Measurements from ENCODE around the gene DOCK1.
A peak's percentile ranks its signal among the peaks of the same experiment; 100 is the strongest.

DOCK1 gene

GRCh38 chr10:127428385-127428980, 523.3 kb downstream of the DOCK1 start:
- no peak overlapping the region for H2BK120ac ChIP-seq (ENCODE audit: low read depth, low read length)
- H3K9ac ChIP-seq (ENCODE audit: low read length): no peak overlapping the region
- no peak overlapping the region for H3K4me2 ChIP-seq (ENCODE audit: low read length, poor library complexity, severe bottlenecking)
- H3K4me3 ChIP-seq (ENCODE audit: insufficient read depth in 1 of 2, low read depth in 1 of 2, low read length in 2 of 2): no peak overlapping the region
- no peak overlapping the region for H3K27ac ChIP-seq (ENCODE audit: low read length, poor library complexity, severe bottlenecking)
- no peak overlapping the region for H2AFZ ChIP-seq (ENCODE audit: low read depth, low read length)
- no peak for DNase-seq
- no peaks in the 10 kb centered on the region for H3K27me3 ChIP-seq (ENCODE audit: control insufficient read depth in 1 of 2, insufficient read depth in 1 of 2, low read length in 2 of 2)
- no peak overlapping the region for H2AK5ac ChIP-seq (ENCODE audit: low read length, severe bottlenecking)
- H3K9me3 ChIP-seq (ENCODE audit: control insufficient read depth, low read length): no peaks in the 10 kb centered on the region
- H3K14ac ChIP-seq (ENCODE audit: low read length in 2 of 2): peak overlapping the region in 1 of 2 experiments; percentile 19
- H3K4me1 ChIP-seq (ENCODE audit: control insufficient read depth, insufficient read depth, low read depth, low read length): peaks cover 7% of the 10 kb centered on the region
- H3K36me3 ChIP-seq (ENCODE audit: control insufficient read depth in 1 of 2, insufficient read depth in 2 of 2, low read depth in 1 of 2, low read length in 2 of 2): peaks cover 62 to 67% of the 10 kb centered on the region in 2 experiments
- WGBS: 96% methylated on average over 18 of the region's 18 CpGs
- H3K4ac ChIP-seq (ENCODE audit: low read depth in 1 of 2, low read length in 2 of 2): no peak overlapping the region
- H4K8ac ChIP-seq (ENCODE audit: low read length): peak overlapping the region; percentile 57
- no peak overlapping the region for H2BK12ac ChIP-seq (ENCODE audit: low read length in 2 of 2)
- no peak overlapping the region for H3K23ac ChIP-seq (ENCODE audit: low read length in 2 of 2)
- H4K91ac ChIP-seq (ENCODE audit: low read length): peak overlapping the region; percentile 11
- no peaks in the 10 kb centered on the region for H3K79me1 ChIP-seq (replicated peaks; ENCODE audit: low read length, poor library complexity, severe bottlenecking)
- H2BK5ac ChIP-seq (ENCODE audit: low read depth, low read length, poor library complexity, severe bottlenecking): no peak overlapping the region
- H2BK15ac ChIP-seq (ENCODE audit: low read depth, poor library complexity, severe bottlenecking): no peak overlapping the region
- no peak overlapping the region for H3K18ac ChIP-seq (ENCODE audit: low read depth in 1 of 2, low read length in 2 of 2)

- H3K27ac ChIP-seq (ENCODE audit: low read length, poor library complexity, severe bottlenecking): no peak overlapping the region
- no peak overlapping the region for H3K9ac ChIP-seq (ENCODE audit: low read length)
- H3K4me2 ChIP-seq (ENCODE audit: low read length, poor library complexity, severe bottlenecking): no peak overlapping the region
- no peaks in the 10 kb centered on the region for H3K9me3 ChIP-seq (ENCODE audit: control insufficient read depth, low read length)
- no peak overlapping the region for H2AFZ ChIP-seq (ENCODE audit: low read depth, low read length)
- H3K36me3 ChIP-seq (ENCODE audit: control insufficient read depth in 1 of 2, insufficient read depth in 2 of 2, low read depth in 1 of 2, low read length in 2 of 2): peaks cover 64 to 77% of the 10 kb centered on the region in 2 experiments
- no peak overlapping the region for H2AK5ac ChIP-seq (ENCODE audit: low read length, severe bottlenecking)
- no peaks in the 10 kb centered on the region for H3K79me1 ChIP-seq (replicated peaks; ENCODE audit: low read length, poor library complexity, severe bottlenecking)
- no peak overlapping the region for H2BK12ac ChIP-seq (ENCODE audit: low read length in 2 of 2)
- H3K27me3 ChIP-seq (ENCODE audit: control insufficient read depth in 1 of 2, insufficient read depth in 1 of 2, low read length in 2 of 2): no peaks in the 10 kb centered on the region
- H3K4me1 ChIP-seq (ENCODE audit: control insufficient read depth, insufficient read depth, low read depth, low read length): no peaks in the 10 kb centered on the region
- no peak overlapping the region for H3K23ac ChIP-seq (ENCODE audit: low read length in 2 of 2)
- H3K4ac ChIP-seq (ENCODE audit: low read depth in 1 of 2, low read length in 2 of 2): no peak overlapping the region
- 97% methylated on average over 19 of the region's 19 CpGs for WGBS
- H2BK15ac ChIP-seq (ENCODE audit: low read depth, poor library complexity, severe bottlenecking): no peak overlapping the region
- no peak overlapping the region for H3K4me3 ChIP-seq (ENCODE audit: insufficient read depth in 1 of 2, low read depth in 1 of 2, low read length in 2 of 2)
- no peak overlapping the region for H2BK120ac ChIP-seq (ENCODE audit: low read depth, low read length)
- DNase-seq: no peak
- H4K8ac ChIP-seq (ENCODE audit: low read length): no peak overlapping the region
- no peak overlapping the region for H3K18ac ChIP-seq (ENCODE audit: low read depth in 1 of 2, low read length in 2 of 2)
- no peak overlapping the region for H3K14ac ChIP-seq (ENCODE audit: low read length in 2 of 2)
- H2BK5ac ChIP-seq (ENCODE audit: low read depth, low read length, poor library complexity, severe bottlenecking): no peak overlapping the region
- no peak overlapping the region for H4K91ac ChIP-seq (ENCODE audit: low read length)
These were observed 524.5 kb downstream of the DOCK1 start for GRCh38 chr10:127429601-127430312.

GRCh38 chr10:127431525-127431924, 526.3 kb downstream of the DOCK1 start:
- H3K9ac ChIP-seq (ENCODE audit: low read length): no peak overlapping the region
- H3K14ac ChIP-seq (ENCODE audit: low read length in 2 of 2): no peak overlapping the region
- no peak for DNase-seq
- no peak overlapping the region for H4K8ac ChIP-seq (ENCODE audit: low read length)
- 98% methylated on average over 8 of the region's 8 CpGs for WGBS
- H2BK12ac ChIP-seq (ENCODE audit: low read length in 2 of 2): no peak overlapping the region
- no peak overlapping the region for H2AK5ac ChIP-seq (ENCODE audit: low read length, severe bottlenecking)
- H3K4me2 ChIP-seq (ENCODE audit: low read length, poor library complexity, severe bottlenecking): no peak overlapping the region
- no peaks in the 10 kb centered on the region for H3K9me3 ChIP-seq (ENCODE audit: control insufficient read depth, low read length)
- no peak overlapping the region for H3K27ac ChIP-seq (ENCODE audit: low read length, poor library complexity, severe bottlenecking)
- H3K4ac ChIP-seq (ENCODE audit: low read depth in 1 of 2, low read length in 2 of 2): no peak overlapping the region
- H2AFZ ChIP-seq (ENCODE audit: low read depth, low read length): no peak overlapping the region
- no peak overlapping the region for H2BK5ac ChIP-seq (ENCODE audit: low read depth, low read length, poor library complexity, severe bottlenecking)
- H3K4me3 ChIP-seq (ENCODE audit: insufficient read depth in 1 of 2, low read depth in 1 of 2, low read length in 2 of 2): no peak overlapping the region
- no peak overlapping the region for H4K91ac ChIP-seq (ENCODE audit: low read length)
- no peaks in the 10 kb centered on the region for H3K79me1 ChIP-seq (replicated peaks; ENCODE audit: low read length, poor library complexity, severe bottlenecking)
- no peaks in the 10 kb centered on the region for H3K4me1 ChIP-seq (ENCODE audit: control insufficient read depth, insufficient read depth, low read depth, low read length)
- H2BK15ac ChIP-seq (ENCODE audit: low read depth, poor library complexity, severe bottlenecking): no peak overlapping the region
- no peak overlapping the region for H2BK120ac ChIP-seq (ENCODE audit: low read depth, low read length)
- no peak overlapping the region for H3K23ac ChIP-seq (ENCODE audit: low read length in 2 of 2)
- H3K18ac ChIP-seq (ENCODE audit: low read depth in 1 of 2, low read length in 2 of 2): no peak overlapping the region
- H3K36me3 ChIP-seq (ENCODE audit: control insufficient read depth in 1 of 2, insufficient read depth in 2 of 2, low read depth in 1 of 2, low read length in 2 of 2): peaks cover 55 to 76% of the 10 kb centered on the region in 2 experiments
- H3K27me3 ChIP-seq (ENCODE audit: control insufficient read depth in 1 of 2, insufficient read depth in 1 of 2, low read length in 2 of 2): no peaks in the 10 kb centered on the region

GRCh38 chr10:127434006-127434405, 528.8 kb downstream of the DOCK1 start:
- Histone ChIP-seq H2BK5ac (ENCODE audit: low read depth, low read length, poor library complexity, severe bottlenecking) (no peak overlapping the region), H3K4me1 (ENCODE audit: control insufficient read depth, insufficient read depth, low read depth, low read length) (no peaks in the 10 kb centered on the region), H3K36me3 (ENCODE audit: control insufficient read depth in 1 of 2, insufficient read depth in 2 of 2, low read depth in 1 of 2, low read length in 2 of 2) (peaks cover 39 to 78% of the 10 kb centered on the region in 2 experiments), H3K4me3 (ENCODE audit: insufficient read depth in 1 of 2, low read depth in 1 of 2, low read length in 2 of 2) (no peak overlapping the region), H3K23ac (ENCODE audit: low read length in 2 of 2) (no peak overlapping the region), H3K9me3 (ENCODE audit: control insufficient read depth, low read length) (no peaks in the 10 kb centered on the region), H3K4me2 (ENCODE audit: low read length, poor library complexity, severe bottlenecking) (no peak overlapping the region), H3K18ac (ENCODE audit: low read depth in 1 of 2, low read length in 2 of 2) (peak overlapping the region in 1 of 2 experiments; percentile 18), H2BK120ac (ENCODE audit: low read depth, low read length) (no peak overlapping the region), H3K79me1 (replicated peaks; ENCODE audit: low read length, poor library complexity, severe bottlenecking) (no peaks in the 10 kb centered on the region), H3K27ac (ENCODE audit: low read length, poor library complexity, severe bottlenecking) (no peak overlapping the region), H2AFZ (ENCODE audit: low read depth, low read length) (no peak overlapping the region), H2BK12ac (ENCODE audit: low read length in 2 of 2) (no peak overlapping the region), H4K8ac (ENCODE audit: low read length) (no peak overlapping the region), H2BK15ac (ENCODE audit: low read depth, poor library complexity, severe bottlenecking) (no peak overlapping the region), H4K91ac (ENCODE audit: low read length) (no peak overlapping the region), H3K4ac (ENCODE audit: low read depth in 1 of 2, low read length in 2 of 2) (no peak overlapping the region), H3K9ac (ENCODE audit: low read length) (no peak overlapping the region), H3K14ac (ENCODE audit: low read length in 2 of 2) (no peak overlapping the region), H3K27me3 (ENCODE audit: control insufficient read depth in 1 of 2, insufficient read depth in 1 of 2, low read length in 2 of 2) (no peaks in the 10 kb centered on the region), H2AK5ac (ENCODE audit: low read length, severe bottlenecking) (no peak overlapping the region)
- DNase-seq: peak; percentile 3
- 24% methylated on average over 2 of the region's 2 CpGs for WGBS
